ENCODE results near the gene GPR65.

Gene GPR65

GRCh38 chr14:88039197-88039596, 34.3 kb downstream of the GPR65 start:
- no peak for DNase-seq (ENCODE audit: low read depth in 2 of 2)

DNA sequence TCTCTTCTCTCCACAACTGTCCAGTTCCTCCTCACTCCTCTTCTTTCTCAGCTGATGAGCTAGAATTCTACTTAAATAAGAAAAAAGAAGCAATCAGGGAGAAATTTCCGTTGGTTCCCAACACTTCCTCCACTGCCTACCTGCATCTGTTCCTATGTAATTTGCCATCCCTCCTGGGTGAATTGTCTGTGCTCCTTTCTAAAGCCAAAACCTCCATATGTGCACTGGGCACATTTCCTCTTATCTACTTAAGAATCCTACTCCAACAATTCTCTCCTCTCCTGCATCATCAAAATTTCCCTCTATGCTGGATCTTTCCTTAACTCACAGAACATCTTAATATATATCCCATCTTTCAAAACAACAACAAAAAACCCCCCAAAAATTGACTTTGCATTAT, 35.2 kb downstream of the GPR65 start:
- no peak for DNase-seq (ENCODE audit: low read depth in 2 of 2)

GRCh38 chr14:88043529-88044443, 38.9 kb downstream of the GPR65 start:
- DNase-seq (ENCODE audit: low read depth in 2 of 2), result no peak

DNA sequence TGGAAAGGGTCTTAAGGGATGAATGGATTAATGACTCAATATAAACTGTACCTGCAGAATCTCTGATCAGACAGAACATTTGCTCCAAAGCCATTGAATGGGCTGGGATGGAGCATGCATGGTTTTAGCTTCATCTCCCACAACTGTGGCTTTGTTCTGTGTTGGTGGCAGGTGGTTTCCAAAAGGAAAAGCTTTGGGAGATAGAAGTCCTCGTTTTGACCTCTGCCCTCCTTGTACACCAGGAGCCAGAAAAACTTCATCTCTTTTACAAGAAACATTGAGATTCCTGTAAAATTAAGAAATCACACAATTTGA, 39.5 kb downstream of the GPR65 start:
- DNase-seq (ENCODE audit: low read depth in 2 of 2), result no peak

- DNase-seq (ENCODE audit: low read depth in 2 of 2), result no peak
Observed at GRCh38 chr14:88044776-88045446, 40.0 kb downstream of the GPR65 start.

DNA sequence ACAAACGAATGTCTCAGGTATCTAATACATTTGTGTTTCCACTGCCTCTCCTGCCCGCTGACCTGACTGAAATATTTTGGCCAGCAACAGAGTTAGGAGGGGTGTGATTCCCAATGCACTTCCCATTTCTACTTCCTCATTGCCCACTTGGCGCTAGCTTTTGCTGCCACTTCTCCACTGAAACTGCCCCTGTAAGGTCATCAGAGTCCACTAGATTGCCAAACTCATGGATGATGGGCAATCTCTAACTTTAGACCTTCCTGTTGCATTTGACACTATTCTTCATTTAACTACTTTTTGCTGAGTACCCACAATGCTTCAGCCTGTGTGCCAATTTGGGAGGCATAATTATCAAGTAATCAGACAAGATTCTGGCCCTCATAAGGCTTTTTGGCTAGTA, 40.8 kb downstream of the GPR65 start:
- no peak for DNase-seq (ENCODE audit: low read depth in 2 of 2)

- DNase-seq (ENCODE audit: low read depth in 2 of 2), result no peak
Observed at GRCh38 chr14:88048351-88048750, 43.4 kb downstream of the GPR65 start.

DNA sequence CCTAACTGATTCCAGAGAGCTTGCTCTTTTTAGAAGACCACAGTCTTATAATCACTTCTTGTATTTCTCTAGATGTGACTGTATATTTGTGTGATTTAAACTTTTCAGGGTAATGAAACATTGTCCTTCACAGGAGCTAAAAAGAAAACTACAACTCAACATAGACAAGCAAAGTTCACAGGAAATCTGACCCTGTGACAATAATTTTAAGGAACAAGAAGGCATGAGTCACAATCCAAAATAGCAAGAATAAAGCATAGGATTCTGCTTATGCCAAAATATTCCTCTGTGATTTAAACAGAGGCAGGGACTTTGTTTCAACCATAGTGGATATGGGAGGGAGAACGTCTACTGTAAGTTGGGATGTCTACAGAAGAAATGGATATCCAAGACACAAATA, 44.3 kb downstream of the GPR65 start:
- DNase-seq (ENCODE audit: low read depth in 2 of 2), result no peak

DNA sequence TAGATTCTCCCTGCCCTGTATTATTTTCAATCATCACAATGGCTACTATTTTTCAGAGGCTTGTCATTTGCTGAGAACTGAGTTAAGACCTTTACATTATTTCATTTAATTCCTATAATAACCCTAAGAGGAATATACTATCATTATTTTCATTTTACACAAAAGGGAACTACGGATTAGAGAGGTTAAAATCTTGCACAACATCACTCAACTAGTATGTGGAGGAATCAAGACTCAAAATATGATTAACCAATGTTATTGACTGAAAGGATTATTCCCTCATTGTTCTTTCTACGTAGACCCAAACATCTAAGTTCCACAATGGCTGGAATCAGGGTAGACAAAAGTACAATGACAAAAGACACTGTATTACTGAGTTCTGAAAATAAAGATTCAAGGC, 45.0 kb downstream of the GPR65 start:
- DNase-seq (ENCODE audit: low read depth in 2 of 2), result no peak

DNA sequence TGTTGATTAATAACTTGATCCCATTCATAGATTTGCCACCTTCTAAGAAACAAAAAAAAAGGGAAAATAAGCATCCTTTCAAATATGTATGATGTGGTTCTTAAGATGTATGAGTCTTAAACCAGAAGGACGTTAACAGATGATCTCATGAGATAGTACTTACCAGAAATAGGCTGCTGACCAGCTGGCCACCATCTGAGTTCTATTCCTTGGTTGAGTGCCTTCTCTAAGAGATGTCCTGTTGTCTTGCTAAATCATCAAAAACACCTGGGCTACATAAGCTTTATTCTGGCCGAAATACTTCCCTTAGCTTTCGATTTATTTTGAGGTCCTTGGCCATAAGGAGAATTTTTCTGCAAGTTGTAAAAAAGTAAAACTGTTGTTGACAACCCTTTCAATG, 55.6 kb downstream of the GPR65 start:
- no peak for DNase-seq (ENCODE audit: low read depth in 2 of 2)

DNA sequence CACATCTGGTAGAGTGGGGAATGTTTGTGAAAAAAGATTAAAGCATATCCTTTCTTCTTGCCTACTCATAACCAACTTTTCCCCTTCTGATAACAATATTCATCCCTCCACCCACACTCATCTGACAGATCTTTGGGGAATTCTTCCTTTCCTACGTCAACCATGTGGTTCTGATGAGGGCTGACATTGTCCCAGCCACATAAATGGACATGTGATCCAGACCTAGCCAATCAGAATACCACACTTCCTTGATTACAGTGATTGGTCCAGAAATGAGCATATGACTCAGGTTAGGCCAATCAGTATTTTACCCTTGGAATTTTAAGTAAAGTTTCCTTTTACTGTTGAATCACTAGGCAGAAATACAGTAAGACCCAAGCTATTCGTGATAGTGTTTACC, 58.9 kb downstream of the GPR65 start:
- no peak for DNase-seq (ENCODE audit: low read depth in 2 of 2)
